AG04449 (cell line): ENCODE measurements around the gene HTR3E.

Source experiments
- CTCF ChIA-PET: fragments of 350-600 bp; formaldehyde crosslinking; extraction: SDS; loops from one replicate; lab custom pipeline; 2021; ENCODE audit warnings: antibody characterized with exemption; lab: Yijun Ruan, JAX
- POLR2A ChIA-PET: fragments of 400-600, 350-600 bp; formaldehyde crosslinking; extraction: SDS; loops from one replicate; lab custom pipeline; 2020; ENCODE audit warnings: antibody characterized with exemption, inconsistent platforms; lab: Yijun Ruan, JAX
- DNase-seq: peaks from one replicate; pipeline ENCODE4 v3.0.0-alpha.2; 2010; ENCODE audit warnings: low read depth, low spot score
- H3K4me3 ChIP-seq: 2 replicates; pipeline ENCODE4 v1.5.1; 2011; ENCODE audit warnings: low read depth, mild to moderate bottlenecking, control low read depth, low read length
- TF ChIP-seq, protein P1 (sequence below): IDR thresholded peaks from one replicate; pipeline ENCODE4 v1.5.1; 2011; ENCODE audit warnings: mild to moderate bottlenecking, moderate library complexity, low read length, control low read depth, inconsistent platforms; ENCODE audit not compliant: insufficient read depth; ENCODE audit errors: missing control alignments

Gene HTR3E

DNA sequence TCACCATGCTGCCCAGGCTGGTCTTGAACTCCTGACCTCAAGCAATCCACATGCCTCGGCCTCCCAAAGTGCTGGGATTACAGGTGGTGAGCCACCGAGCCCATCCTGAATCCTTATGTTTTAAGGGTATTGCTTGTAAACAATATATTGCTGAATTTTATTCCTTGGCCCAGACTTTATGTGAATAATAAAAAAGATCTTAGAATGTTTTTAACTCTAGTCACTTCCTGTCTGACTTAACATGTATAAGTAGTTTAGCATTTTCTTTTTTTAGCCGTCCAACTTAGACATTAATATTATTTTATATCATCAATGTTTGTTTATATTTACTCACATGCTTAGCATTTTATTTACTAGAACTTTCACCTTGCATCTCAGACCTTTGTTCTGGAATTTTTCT is 29.1 kb downstream of the HTR3E start:
- ChIA-PET CTCF (no interaction called here), POLR2A (no interaction called here)
- no peak overlapping the region for H3K4me3 ChIP-seq
- no peak for DNase-seq
- TF ChIP-seq, protein P1, sequence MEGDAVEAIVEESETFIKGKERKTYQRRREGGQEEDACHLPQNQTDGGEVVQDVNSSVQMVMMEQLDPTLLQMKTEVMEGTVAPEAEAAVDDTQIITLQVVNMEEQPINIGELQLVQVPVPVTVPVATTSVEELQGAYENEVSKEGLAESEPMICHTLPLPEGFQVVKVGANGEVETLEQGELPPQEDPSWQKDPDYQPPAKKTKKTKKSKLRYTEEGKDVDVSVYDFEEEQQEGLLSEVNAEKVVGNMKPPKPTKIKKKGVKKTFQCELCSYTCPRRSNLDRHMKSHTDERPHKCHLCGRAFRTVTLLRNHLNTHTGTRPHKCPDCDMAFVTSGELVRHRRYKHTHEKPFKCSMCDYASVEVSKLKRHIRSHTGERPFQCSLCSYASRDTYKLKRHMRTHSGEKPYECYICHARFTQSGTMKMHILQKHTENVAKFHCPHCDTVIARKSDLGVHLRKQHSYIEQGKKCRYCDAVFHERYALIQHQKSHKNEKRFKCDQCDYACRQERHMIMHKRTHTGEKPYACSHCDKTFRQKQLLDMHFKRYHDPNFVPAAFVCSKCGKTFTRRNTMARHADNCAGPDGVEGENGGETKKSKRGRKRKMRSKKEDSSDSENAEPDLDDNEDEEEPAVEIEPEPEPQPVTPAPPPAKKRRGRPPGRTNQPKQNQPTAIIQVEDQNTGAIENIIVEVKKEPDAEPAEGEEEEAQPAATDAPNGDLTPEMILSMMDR: no peak

DNA sequence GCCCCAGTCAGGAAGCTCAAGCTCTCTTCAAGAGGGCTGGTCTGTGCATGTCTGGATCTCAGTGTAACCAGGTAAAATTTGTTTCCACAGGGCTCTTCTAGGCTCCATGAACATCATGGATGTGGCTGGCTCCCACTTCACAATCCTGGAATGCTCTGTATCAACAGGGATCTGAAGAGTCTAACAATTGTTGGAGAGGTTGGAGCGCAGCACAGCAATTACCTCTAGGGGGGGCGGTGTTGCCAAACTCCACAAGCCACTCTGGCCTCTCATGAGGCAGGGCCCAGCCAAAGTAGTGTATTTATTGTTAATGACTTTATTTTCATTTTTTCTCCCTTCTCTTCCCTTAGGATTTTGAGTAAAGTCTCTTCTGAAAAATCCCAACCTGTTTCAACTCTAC is 32.1 kb downstream of the HTR3E start:
- CTCF ChIA-PET: interaction anchor here (1.1 to 3.9 kb wide), 7 partner anchors 41 to 233 kb away, joined by 3 to 12 read pairs (median 4); partner anchors contain the start of genes ALG3 and EEF1AKMT4
- H3K4me3 ChIP-seq: no peak overlapping the region
- no peak for DNase-seq
- TF ChIP-seq, protein P1: peak; percentile 44
- POLR2A ChIA-PET: no interaction called here

DNA sequence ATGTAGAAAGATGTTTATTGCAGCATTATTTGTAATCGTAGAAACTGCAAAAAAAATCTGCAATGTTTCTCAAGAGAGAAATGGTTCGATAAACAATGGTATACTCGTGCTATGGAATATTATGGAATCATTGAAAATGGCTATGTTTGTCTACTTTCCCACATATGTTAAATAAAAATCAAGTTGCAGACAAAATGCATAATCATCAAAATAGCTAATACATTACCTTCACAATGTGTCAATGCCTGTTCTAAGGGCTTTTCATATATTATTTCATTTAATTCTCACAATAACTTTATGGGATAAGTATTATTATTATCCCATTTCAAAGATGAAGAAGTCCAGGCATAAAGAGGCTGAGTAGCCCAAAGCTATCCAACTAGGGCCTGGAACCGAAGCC is 36.1 kb downstream of the HTR3E start:
- no peak overlapping the region for H3K4me3 ChIP-seq
- CTCF ChIA-PET: interaction anchor here (1.4 to 5.7 kb wide), 3 partner anchors 12 to 237 kb away, joined by 7 to 46 read pairs (median 16); partner anchors contain the start of gene EEF1AKMT4
- DNase-seq: no peak
- POLR2A ChIA-PET: no interaction called here
- TF ChIP-seq, protein P1: no peak

DNA sequence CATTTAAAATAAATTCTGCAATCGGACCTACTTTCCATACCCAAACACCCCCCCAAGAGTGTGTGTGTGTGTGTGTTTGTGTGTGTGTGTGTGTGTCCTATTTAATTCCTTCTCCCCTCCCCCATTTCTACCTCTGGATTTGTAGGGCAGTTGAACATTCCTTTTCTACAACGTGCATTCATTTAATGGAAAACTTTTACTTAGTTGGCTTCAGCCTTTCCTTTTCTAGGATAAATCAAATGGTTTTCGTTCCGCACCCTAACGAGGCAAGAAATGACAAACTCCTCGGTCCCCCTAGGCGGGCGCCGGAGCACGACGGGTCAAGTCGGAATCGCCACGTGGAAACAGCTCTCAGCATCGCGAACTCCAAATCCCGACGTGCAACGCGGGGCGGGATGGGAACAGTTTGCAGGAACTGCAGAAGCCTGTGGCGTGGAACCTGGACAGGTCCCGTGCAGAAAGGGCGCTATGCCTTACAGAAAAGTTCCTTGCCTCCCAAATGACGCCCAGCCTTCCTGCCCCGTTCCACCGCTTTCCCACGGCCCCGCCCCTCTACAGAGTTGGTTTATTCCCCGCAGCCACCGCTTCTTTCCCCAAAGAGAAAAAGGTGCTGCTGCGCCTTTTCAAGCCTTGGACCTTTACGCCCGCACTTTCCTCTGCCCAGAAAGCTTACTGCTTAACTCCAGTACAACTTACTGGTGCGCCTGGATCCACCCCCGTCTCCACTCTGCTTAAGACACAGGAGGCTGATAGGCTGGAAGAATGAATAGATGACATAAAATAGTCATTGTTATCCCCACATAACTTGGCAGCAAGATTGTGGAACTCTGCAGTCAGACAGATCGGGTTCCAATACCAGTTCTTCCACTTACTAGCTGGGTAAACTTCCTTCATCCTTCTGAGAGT is 37.2 kb downstream of the HTR3E start:
- TF ChIP-seq, protein P1: no peak
- POLR2A ChIA-PET: interaction anchor here (0.6 to 2.6 kb wide), 5 partner anchors 22 to 238 kb away, joined by 3 to 8 read pairs (median 5); partner anchors contain the start of gene DVL3
- CTCF ChIA-PET: interaction anchor here (1.4 to 5.7 kb wide), 5 partner anchors 11 to 238 kb away, joined by 3 to 46 read pairs (median 7); partner anchors contain the start of gene EEF1AKMT4
- peak overlapping the region; percentile 96 for H3K4me3 ChIP-seq
- no peak for DNase-seq

DNA sequence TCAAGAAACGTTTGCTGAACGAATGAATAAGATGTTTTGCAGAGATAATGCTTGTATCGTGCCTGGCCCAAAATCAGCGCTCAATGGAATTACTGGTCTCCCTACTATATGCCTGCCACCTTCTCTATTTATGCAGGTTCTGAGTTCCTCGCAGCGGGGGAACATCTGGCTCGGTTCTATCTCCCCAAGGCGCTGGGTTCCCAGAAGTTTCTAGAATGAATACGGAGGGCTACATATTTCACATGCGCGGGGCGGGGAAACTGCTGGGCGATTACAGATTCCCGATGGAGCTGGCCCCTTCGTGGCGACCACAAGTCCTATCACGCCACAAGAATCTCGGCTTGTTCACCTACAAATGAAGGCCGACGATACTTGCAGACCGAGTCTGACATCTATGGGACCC is 37.9 kb downstream of the HTR3E start:
- POLR2A ChIA-PET: interaction anchor here (0.8 to 2.6 kb wide), 6 partner anchors 21 to 239 kb away, joined by 3 to 8 read pairs (median 4); partner anchors contain the start of genes ABCF3, AP2M1 and DVL3
- peak overlapping the region; percentile 96 for H3K4me3 ChIP-seq
- CTCF ChIA-PET: interaction anchor here (0.6 to 5.7 kb wide), 11 partner anchors 11 to 239 kb away, joined by 3 to 46 read pairs (median 3); partner anchors contain the start of genes ABCC5 and EEF1AKMT4
- TF ChIP-seq, protein P1: no peak
- DNase-seq: no peak
